Coronary artery (tissue), 2 donors: ENCODE measurements around the gene PTOV1.

Experiments
- DNase-seq: peaks from one replicate; pipeline ENCODE4 v3.0.0-alpha.2; 2017; ENCODE audit warnings: low spot score
- H3K27ac ChIP-seq, 2 donors: fragments of 200-600 bp; sonication (generic); one replicate each; pipeline ENCODE4 v1.5.1; 2016 to 2019
- H3K4me3 ChIP-seq: fragments of 200-600 bp; sonication (generic); 2 replicates; pipeline ENCODE4 v1.5.1; 2016; ENCODE audit warnings: mild to moderate bottlenecking, moderate library complexity
- CTCF ChIP-seq: fragments of 200-600 bp; sonication (generic); IDR thresholded peaks from one replicate; pipeline ENCODE4 v1.5.1; 2019; ENCODE audit warnings: antibody characterized with exemption

Gene PTOV1

GRCh38 chr19:49864890-49865289, 13.9 kb downstream of the PTOV1 start:
- no peak for DNase-seq
- no peak for TF ChIP-seq CTCF

GRCh38 chr19:49866933-49867782, 16.2 kb downstream of the PTOV1 start, which contains the start of gene PNKP:
Gene PNKP (minus strand): TSS chr19:49867576. CDS start chr19:49867204, 372 bp downstream.
- no peak for TF ChIP-seq CTCF
- peak; percentile 96 for DNase-seq
- peak within 1 kb of the TSS; percentile 88 for H3K4me3 ChIP-seq
- peak within 1 kb of the TSS; percentile 83 to 96 for H3K27ac ChIP-seq

More at GRCh38 chr19:49864890-49865289, 13.9 kb downstream of the PTOV1 start:
- Histone ChIP-seq H3K4me3 (peak overlapping the region; percentile 4), H3K27ac (peak overlapping the region in 1 of 2 donors; percentile 56)

GRCh38 chr19:49869009-49869483, 18.1 kb downstream of the PTOV1 start:
- TF ChIP-seq CTCF: no peak
- Histone ChIP-seq H3K27ac (peak overlapping the region; percentile 78 to 96), H3K4me3 (peak overlapping the region; percentile 66)
- no peak for DNase-seq

GRCh38 chr19:49869484-49870308, 18.7 kb downstream of the PTOV1 start:
- peak overlapping the region; percentile 77 for H3K4me3 ChIP-seq
- peak overlapping the region; percentile 79 to 96 for H3K27ac ChIP-seq
- TF ChIP-seq CTCF: no peak
- peak; percentile 99 for DNase-seq

- Histone ChIP-seq H3K27ac (peak overlapping the region; percentile 79 to 93), H3K4me3 (peak overlapping the region; percentile 77)
- no peak for TF ChIP-seq CTCF
- no peak for DNase-seq
These were observed 19.4 kb downstream of the PTOV1 start for GRCh38 chr19:49870309-49870901.

GRCh38 chr19:49871349-49871985, 20.5 kb downstream of the PTOV1 start:
- no peak for TF ChIP-seq CTCF
- no peak for DNase-seq
- no peak overlapping the region for H3K4me3 ChIP-seq
- no peak overlapping the region for H3K27ac ChIP-seq
